Smooth muscle cell (in vitro differentiated cells): ENCODE results near the gene GOLGA6L7. TPM values are rescaled to one million over a fixed set of nuclear protein-coding genes. Genes with fewer than 3 reads are reported as not detected.

ENCODE experiments used
- DNase-seq: peaks from one replicate; lab custom pipeline; 2025; ENCODE audit not compliant: unreplicated experiment; lab: John Stamatoyannopoulos, UW
- H2AFZ ChIP-seq: fragments of 200-600 bp; sonication (generic); 2 replicates; pipeline ENCODE4 v1.6.0; 2016; ENCODE audit warnings: antibody characterized with exemption, low read depth, mild to moderate bottlenecking
- H3F3A ChIP-seq: fragments of 200-600 bp; sonication (generic); 2 replicates; pipeline ENCODE4 v1.6.0; 2017; ENCODE audit warnings: antibody characterized with exemption, low read depth
- H3K27ac ChIP-seq: fragments of 200-600 bp; sonication (generic); 2 replicates; pipeline ENCODE4 v1.5.1; 2016; ENCODE audit warnings: low read depth, mild to moderate bottlenecking
- H3K27me3 ChIP-seq: fragments of 200-600 bp; sonication (generic); 2 replicates; pipeline ENCODE4 v1.6.1; 2016; ENCODE audit warnings: low read depth, mild to moderate bottlenecking
- H3K36me3 ChIP-seq: fragments of 200-600 bp; sonication (generic); 2 replicates; pipeline ENCODE4 v1.5.1; 2016; ENCODE audit warnings: low read depth
- H3K4me1 ChIP-seq: fragments of 200-600 bp; sonication (generic); 2 replicates; pipeline ENCODE4 v1.5.1; 2016; ENCODE audit warnings: low read depth
- H3K4me2 ChIP-seq: fragments of 200-600 bp; sonication (generic); 2 replicates; pipeline ENCODE4 v1.6.0; 2016; ENCODE audit warnings: mild to moderate bottlenecking
- H3K4me3 ChIP-seq: fragments of 200-600 bp; sonication (generic); 2 replicates; pipeline ENCODE4 v1.5.1; 2016; ENCODE audit warnings: mild to moderate bottlenecking
- H3K79me2 ChIP-seq: fragments of 200-600 bp; sonication (generic); 2 replicates; pipeline ENCODE4 v1.6.0; 2016; ENCODE audit warnings: low read depth, mild to moderate bottlenecking
- H3K9ac ChIP-seq: fragments of 200-600 bp; sonication (generic); 2 replicates; pipeline ENCODE4 v1.6.0; 2016; ENCODE audit warnings: low read depth
- H3K9me3 ChIP-seq: fragments of 200-600 bp; sonication (generic); replicated peaks from 2 replicates; pipeline ENCODE4 v1.5.1; 2016; ENCODE audit warnings: low read depth
- H4K20me1 ChIP-seq: fragments of 200-600 bp; sonication (generic); 2 replicates; pipeline ENCODE4 v1.6.0; 2016; ENCODE audit warnings: low read depth
- WGBS: methylation state at CpG from one replicate; pipeline ENCODE4 v1.1.7; 2016; ENCODE audit warnings: low lambda C conversion rate; 5-methylcytosine and 5-hydroxymethylcytosine counted together
- polyA plus RNA-seq: library from polyadenylated mRNA; unstranded; fragments of >200 nt; fragmentation: Nextera tagmentation; extraction: Ambion mirVana; gene quantifications from 2 replicates; pipeline ENCODE4 v1.2.1, GENCODE V29; 2016
- total RNA-seq: library from RNA; depleted of rRNA; stranded (reverse); fragments of >200 nt; gene quantifications from 2 replicates; pipeline ENCODE4 v1.2.3, GENCODE V29; 2014
- TF ChIP-seq, protein P1 (sequence below): fragments of 200-600 bp; sonication (generic); IDR thresholded peaks from 2 replicates; pipeline ENCODE4 v1.5.1; 2017; ENCODE audit warnings: borderline replicate concordance, mild to moderate bottlenecking, antibody characterized with exemption; ENCODE audit not compliant: insufficient read depth, poor library complexity, severe bottlenecking

Gene GOLGA6L7
- total and polyA plus RNA-seq, 2 experiments from 2014 or later = not detected

DNA sequence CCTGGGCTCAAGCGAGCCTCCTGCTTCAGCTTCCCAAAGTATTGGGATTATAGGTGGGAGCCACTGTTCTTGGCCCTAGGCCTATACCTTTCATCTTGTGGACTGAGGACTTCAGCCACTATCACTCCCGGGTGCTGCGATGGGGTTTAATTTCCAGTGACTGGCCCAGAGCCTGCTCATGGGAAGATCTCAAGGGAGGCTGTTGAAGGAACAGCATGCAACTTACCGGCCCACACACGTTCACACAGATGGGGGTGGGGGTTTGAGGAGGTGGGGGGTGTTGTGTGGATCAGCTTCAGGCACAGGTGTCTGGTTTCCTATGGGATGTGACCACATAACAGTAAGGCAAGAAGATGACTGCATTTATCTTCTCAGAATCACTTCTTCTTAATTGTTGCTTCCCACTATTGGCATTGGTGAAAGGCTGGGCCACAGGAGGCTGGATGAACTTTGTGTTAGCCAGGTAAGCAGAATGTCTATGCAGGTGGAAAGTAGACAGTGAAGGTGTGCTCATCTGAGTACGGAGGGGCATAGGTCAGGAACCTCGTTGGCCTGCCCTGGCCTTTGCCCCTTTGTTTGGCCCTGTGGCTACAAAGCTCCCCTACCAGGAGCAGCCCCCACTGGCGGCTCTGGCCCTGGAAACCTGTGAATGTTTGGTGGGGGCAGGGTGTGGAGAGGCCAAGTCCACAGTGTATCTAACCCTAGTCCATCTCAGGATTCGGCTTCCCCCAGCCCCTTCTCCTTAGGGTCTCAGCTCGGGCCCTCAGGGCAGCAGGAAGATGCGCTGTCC is 35.9 kb upstream of the GOLGA6L7 start:
- Histone ChIP-seq H2AFZ (no peak overlapping the region), H3F3A (no peaks in the 10 kb centered on the region), H3K36me3 (no peaks in the 10 kb centered on the region), H4K20me1 (no peaks in the 10 kb centered on the region), H3K27ac (no peak overlapping the region), H3K79me2 (no peaks in the 10 kb centered on the region), H3K4me3 (no peak overlapping the region), H3K4me1 (peaks cover 21% of the 10 kb centered on the region), H3K4me2 (no peak overlapping the region), H3K9ac (no peak overlapping the region), H3K9me3 (no peaks in the 10 kb centered on the region), H3K27me3 (peaks cover 18% of the 10 kb centered on the region)
- TF ChIP-seq, protein P1, sequence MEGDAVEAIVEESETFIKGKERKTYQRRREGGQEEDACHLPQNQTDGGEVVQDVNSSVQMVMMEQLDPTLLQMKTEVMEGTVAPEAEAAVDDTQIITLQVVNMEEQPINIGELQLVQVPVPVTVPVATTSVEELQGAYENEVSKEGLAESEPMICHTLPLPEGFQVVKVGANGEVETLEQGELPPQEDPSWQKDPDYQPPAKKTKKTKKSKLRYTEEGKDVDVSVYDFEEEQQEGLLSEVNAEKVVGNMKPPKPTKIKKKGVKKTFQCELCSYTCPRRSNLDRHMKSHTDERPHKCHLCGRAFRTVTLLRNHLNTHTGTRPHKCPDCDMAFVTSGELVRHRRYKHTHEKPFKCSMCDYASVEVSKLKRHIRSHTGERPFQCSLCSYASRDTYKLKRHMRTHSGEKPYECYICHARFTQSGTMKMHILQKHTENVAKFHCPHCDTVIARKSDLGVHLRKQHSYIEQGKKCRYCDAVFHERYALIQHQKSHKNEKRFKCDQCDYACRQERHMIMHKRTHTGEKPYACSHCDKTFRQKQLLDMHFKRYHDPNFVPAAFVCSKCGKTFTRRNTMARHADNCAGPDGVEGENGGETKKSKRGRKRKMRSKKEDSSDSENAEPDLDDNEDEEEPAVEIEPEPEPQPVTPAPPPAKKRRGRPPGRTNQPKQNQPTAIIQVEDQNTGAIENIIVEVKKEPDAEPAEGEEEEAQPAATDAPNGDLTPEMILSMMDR = no peak
- WGBS = 91% methylated on average over 11 of the region's 11 CpGs
- DNase-seq = no peak

GRCh38 chr15:28881600-28881999 is 33.2 kb upstream of the GOLGA6L7 start:
- no peak overlapping the region for H3K4me2 ChIP-seq
- TF ChIP-seq, protein P1 = no peak
- H2AFZ ChIP-seq = no peak overlapping the region
- H3K4me3 ChIP-seq = no peak overlapping the region
- 85% methylated on average over 1 of the region's 1 CpG for WGBS
- no peak overlapping the region for H3K9ac ChIP-seq
- H3K4me1 ChIP-seq = peaks cover 9% of the 10 kb centered on the region
- no peaks in the 10 kb centered on the region for H3K79me2 ChIP-seq
- H3K9me3 ChIP-seq = no peaks in the 10 kb centered on the region
- peaks cover 10% of the 10 kb centered on the region for H3K27me3 ChIP-seq
- no peaks in the 10 kb centered on the region for H3K36me3 ChIP-seq
- no peak for DNase-seq
- H3F3A ChIP-seq = no peaks in the 10 kb centered on the region
- no peaks in the 10 kb centered on the region for H4K20me1 ChIP-seq
- no peak overlapping the region for H3K27ac ChIP-seq

DNA sequence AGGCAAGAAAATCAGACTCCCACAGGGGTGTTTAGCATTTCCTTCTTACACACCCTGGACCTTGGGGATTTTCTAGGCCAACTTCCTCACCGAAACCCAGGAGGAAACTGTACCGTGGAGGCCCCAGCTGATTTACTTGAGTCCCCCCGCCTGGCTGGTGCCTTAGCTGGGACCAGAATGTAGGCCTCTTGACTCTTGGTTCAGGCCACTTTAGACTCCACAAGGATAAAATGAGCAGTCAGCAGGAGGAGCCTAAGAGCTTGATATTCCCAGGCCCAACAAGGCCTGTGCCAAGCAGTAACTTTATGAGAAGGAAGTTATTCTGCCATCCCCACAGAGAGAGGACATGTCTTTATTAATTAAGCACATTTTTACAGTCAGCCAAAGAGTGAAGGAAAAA is 32.7 kb upstream of the GOLGA6L7 start:
- Histone ChIP-seq H3K36me3 (no peaks in the 10 kb centered on the region), H3F3A (no peaks in the 10 kb centered on the region), H3K9ac (no peak overlapping the region), H3K4me1 (peaks cover 8% of the 10 kb centered on the region), H3K79me2 (no peaks in the 10 kb centered on the region), H2AFZ (no peak overlapping the region), H3K4me2 (no peak overlapping the region), H4K20me1 (no peaks in the 10 kb centered on the region), H3K27ac (no peak overlapping the region), H3K9me3 (no peaks in the 10 kb centered on the region), H3K4me3 (no peak overlapping the region), H3K27me3 (peaks cover 9% of the 10 kb centered on the region)
- TF ChIP-seq, protein P1 = no peak
- no peak for DNase-seq
- 82% methylated on average over 3 of the region's 3 CpGs for WGBS

DNA sequence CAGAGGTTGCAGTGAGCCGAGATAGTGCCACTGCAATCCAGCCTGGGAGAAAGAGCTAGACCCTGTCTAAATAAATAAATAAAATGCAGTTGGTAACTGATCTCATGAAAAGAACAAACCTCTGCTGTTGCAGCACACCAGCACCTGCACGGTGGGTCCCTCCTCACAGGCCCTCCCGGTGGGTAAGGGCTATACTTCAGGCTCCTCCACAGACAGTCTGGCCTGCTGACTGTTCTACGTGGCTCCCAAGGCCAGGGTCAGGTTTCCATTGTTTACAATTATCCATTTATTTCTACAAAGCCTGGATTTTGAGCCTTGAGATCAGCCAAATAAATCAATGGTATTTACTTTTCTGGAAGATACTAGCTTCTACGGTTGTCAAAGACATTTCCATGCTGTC is 32.2 kb upstream of the GOLGA6L7 start:
- peaks cover 10% of the 10 kb centered on the region for H3K4me1 ChIP-seq
- H3K4me2 ChIP-seq = no peak overlapping the region
- H3K4me3 ChIP-seq = no peak overlapping the region
- no peaks in the 10 kb centered on the region for H3K36me3 ChIP-seq
- no peaks in the 10 kb centered on the region for H3K9me3 ChIP-seq
- H3K79me2 ChIP-seq = no peaks in the 10 kb centered on the region
- DNase-seq = no peak
- no peak overlapping the region for H2AFZ ChIP-seq
- no peaks in the 10 kb centered on the region for H4K20me1 ChIP-seq
- 90% methylated on average over 5 of the region's 5 CpGs for WGBS
- no peaks in the 10 kb centered on the region for H3F3A ChIP-seq
- peaks cover 9% of the 10 kb centered on the region for H3K27me3 ChIP-seq
- TF ChIP-seq, protein P1 = no peak
- H3K27ac ChIP-seq = no peak overlapping the region
- H3K9ac ChIP-seq = no peak overlapping the region
